HG03558 (cell line): Measurements from ENCODE around the gene RHO.

Experiments used
- ATAC-seq: cut with Tn5 transposase; IDR thresholded peaks from one replicate; pipeline ENCODE4 v1.9.1; 2021; ENCODE audit warnings: moderate number of reproducible peaks; ENCODE audit not compliant: unreplicated experiment; ENCODE audit errors: extremely low read depth

RHO gene

GRCh38 chr3:129574206-129574605 lies 45.8 kb downstream of the RHO start:
- ATAC-seq, result no peak

DNA sequence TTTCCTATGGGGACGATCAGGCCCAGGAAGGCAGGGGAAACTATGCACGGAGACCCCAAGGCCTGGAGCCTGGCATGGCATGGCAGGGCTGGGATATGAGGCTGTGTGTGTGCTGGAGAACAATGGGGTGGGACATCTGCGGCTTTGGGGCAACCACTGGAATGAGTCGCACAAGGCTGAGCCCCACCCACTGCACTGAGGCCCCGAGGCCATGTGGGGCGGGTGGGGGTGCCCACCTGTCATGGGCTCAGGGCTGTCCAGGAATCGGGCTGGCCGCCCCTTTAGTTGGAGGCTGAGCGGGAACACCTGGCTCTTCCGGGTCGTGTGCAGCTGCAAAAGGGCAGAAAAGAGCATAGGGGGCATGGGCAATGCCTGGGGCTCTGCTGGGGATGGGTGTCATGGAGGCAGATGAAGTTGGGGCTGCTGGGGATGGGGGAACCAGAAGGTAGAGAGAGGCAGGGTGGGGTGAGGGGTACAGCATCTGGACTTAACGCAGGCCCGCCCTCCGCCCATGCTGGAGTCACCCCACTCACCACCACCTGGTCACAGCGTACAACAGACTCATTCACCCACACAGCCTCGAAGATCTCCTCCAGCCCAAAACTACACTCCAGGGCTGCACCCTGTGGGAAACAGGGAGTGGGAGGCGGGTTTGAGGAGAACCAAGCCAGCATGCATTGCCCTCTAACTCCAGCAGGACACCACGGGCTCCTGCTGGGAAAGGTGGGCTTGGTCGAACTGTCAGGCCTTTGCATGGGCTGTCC lies 47.0 kb downstream of the RHO start:
- no peak for ATAC-seq

GRCh38 chr3:129575997-129576384 lies 47.6 kb downstream of the RHO start:
- no peak for ATAC-seq

- no peak for ATAC-seq
Measured at GRCh38 chr3:129576514-129577352, 48.3 kb downstream of the RHO start.

GRCh38 chr3:129577366-129577765 lies 48.9 kb downstream of the RHO start:
- no peak for ATAC-seq

GRCh38 chr3:129577925-129578786 lies 49.7 kb downstream of the RHO start:
- ATAC-seq, result no peak

DNA sequence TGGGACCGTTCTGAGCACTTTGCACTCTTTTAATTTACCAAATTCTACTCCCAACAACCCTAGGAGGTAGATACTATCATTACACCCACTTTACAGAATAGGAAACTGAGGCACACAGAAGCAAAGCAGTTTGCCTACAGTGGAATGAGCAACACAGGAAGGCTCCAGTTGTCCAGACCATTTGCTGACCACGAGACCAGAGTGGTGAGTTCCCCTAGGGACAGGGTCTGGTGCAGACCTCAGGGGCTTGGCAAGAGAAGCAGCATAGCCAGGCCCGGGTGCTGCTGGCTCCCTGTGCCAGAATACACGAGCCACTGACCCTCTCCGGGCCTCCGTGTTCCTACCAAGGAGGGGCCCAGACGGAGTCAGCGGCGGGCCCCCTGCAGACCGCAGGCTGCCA lies 51.6 kb downstream of the RHO start:
- ATAC-seq, result no peak

DNA sequence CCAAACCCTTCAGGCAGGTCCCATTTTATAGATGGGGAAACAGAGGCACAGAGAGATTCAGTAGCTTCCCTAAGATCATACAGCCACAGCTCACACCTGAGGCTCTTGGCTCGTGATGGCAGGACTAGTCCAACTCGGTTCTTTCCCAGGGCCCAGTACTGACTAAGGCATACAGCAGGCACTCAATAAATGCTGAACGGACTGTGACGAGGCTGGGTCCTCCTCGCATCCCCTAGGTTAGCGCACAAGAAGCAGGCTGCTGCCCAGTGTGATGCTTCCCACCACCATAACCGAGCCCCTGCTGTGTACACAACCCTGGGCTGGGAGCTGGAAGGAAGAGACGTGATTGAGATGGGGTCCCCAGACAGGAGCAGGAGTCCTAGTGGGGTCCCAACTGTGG lies 53.2 kb downstream of the RHO start:
- ATAC-seq, result no peak

DNA sequence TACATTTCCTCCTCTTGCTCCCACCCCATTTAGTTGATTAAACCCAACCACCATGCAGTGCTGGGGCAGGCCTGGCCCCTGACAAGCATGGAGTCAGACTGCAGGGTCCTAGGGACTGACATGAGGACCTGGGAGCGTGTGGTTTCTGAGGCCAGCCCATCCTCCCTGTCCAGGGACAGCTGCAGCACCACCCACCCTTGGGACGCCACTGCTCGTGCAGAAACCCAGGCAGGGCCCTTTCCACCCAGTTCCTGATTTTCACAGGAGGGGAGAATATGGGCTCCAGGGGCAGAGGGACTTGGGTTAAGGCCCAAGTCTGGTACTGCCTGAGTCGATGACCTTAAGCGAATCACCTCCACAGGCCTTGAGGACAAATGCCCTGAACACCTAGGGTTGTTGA lies 54.4 kb downstream of the RHO start:
- no peak for ATAC-seq

GRCh38 chr3:129583289-129583688 lies 54.9 kb downstream of the RHO start:
- ATAC-seq, result no peak

DNA sequence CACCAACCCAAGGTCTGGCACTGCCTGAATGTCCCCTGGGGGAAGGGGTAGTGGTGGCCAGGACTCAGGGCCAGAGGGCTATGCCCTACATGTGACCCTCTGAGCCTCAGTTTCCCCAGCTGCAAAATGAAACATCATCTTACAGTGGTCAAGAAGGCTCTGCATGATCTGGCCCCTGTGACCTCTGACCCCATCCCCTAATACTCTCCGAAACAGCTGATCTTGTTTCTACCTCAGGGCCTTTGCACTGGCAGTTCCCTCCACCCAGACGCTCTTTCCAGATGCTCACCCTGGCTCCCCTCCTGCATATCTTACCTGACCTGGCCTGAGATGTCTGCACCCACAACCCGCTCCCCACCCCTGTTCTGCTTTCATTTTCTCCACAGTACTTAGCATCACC lies 56.2 kb downstream of the RHO start:
- ATAC-seq, result no peak
